ENCODE results near the gene CYP27C1.

CYP27C1 gene

DNA sequence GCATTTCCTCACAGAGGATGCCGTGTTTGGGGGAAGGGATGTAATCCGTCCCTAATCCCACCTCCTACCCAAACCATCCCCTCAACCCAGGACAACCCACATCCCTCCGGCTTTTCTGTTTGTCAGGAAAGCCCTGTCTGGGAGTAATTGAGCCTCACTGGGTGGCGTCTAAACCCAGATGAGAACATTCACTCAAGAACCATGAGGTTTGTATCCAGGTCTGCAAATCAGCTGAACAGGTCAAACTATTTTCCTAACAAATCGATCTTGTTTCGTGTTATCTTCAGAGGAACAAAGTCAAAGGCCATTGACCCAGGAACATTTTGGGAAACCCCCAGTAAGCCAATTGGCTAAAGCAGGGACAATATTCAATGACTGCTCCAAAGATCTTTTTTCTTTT, 25.7 kb downstream of the CYP27C1 start:
- FAIRE-seq (no peak), DNase-seq (ENCODE audit: low spot score) (no peak)

DNA sequence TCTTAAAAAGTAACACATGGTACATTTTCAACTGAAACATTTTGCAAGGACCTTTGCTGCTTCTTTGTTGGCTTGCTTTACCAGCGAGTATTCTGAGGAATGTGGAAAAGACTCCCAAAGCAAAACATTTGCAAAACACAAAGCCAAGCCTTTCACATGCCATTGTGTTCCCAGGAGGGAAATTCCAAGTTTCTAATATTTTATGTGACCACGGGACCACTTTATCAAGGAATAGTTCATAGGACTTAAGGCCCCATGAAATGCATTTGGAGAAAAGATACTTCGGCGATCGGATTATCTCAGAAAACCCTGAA, 26.2 kb downstream of the CYP27C1 start:
- FAIRE-seq (no peak), DNase-seq (ENCODE audit: low spot score) (no peak)

DNA sequence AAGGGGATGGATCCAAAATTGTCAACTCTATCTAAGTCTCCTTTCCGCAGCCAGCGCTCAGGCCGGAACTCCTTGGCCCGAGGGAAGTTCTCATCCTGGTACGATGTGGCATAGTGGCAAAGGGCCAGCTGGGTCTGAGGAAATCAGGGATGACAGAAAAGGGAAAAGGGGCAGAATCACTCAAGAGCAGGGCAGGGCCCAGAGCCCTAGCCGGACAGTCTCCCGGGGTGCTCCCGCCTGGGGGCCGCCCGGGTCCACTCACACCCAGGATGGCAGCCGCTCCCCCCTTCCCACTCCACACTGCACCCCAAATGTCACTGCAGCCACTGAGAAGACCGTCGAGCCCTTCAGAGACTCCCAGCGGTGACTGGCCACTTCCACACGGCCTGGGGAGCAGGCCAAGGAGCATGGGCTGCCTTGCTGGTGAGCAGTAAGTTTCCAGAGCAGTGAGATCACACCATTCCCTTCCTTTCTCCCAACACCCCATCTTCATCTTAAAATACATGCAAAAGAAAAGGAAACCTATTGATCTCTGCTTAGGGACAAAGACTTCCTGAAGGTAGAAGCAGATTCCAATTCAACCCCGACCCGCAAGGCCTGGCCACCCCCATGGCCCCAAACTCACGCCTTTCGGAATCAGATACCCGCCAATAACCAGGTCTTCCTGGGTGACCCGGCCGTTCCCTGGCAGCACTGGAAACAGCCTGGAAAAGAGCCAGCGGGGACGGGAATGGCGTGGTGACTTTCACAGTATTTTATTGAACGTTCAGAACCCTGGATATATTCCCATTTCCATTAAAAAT, 26.7 kb downstream of the CYP27C1 start:
- FAIRE-seq, result no peak

DNA sequence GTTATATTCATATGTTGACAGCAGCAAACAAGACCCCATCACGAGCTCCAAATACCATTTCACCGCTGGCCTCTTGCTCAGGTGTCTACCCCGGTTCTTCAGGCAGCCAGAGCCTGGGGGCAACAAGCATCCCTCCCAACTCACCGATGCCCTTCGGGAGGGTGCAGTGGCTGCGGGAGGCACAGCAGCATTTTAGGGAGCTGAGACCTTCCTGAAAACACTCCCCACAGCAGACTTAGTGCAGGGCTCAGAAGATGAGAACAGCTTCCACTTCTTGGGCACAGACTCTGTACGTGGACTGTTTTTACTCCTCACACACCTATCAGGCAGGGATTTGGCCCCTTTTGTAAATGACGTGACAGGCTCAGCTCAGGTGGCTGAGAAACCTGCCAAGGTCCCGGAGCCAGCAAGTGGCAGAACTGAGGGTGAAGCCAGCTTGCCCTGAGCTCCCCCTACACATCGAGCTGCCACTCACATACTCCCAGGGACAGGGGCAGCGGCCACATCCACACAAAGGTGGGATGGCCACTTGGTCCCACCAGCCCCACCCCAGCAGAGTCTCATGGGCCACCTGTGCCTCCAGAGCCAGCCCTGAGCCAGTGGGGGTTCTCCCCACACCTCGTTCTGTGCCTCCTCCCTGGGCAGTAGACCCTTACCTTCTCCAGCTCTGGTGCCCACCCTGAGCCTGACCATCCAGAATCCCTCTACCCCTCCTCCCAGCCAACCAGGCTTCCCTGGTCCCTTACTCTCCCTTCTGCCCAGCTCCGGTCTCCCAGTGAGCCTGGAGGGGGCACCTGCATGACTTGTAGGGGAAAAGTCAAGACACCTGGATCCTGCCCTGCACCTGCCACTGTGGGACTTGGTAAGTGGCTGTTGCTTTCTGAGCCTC, 28.5 kb downstream of the CYP27C1 start:
- no peak for FAIRE-seq
- no peak for DNase-seq (ENCODE audit: low spot score)

More for the DNA sequence above, 26.7 kb downstream of the CYP27C1 start:
- DNase-seq (ENCODE audit: low spot score), result no peak

DNA sequence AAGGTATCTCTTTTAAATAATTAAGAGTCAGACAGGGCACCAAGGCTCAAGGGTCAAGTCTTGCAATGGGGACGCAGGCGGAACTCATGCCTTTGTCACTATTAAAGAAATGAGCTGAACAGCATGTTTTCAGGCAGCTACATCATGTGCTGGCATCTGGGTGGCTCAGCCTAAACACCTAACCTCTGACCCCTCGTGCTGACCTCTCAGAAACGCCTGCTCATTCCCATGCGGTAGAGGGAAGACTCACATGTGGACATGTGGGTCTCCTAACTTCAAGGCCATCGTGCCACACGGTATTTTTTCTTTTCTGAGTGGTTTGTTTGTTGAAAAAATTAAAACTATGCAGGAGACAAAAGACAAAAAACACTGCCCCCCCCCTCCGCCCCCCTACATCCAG, 31.3 kb downstream of the CYP27C1 start:
- DNase-seq (ENCODE audit: low spot score) (no peak), FAIRE-seq (no peak)

DNA sequence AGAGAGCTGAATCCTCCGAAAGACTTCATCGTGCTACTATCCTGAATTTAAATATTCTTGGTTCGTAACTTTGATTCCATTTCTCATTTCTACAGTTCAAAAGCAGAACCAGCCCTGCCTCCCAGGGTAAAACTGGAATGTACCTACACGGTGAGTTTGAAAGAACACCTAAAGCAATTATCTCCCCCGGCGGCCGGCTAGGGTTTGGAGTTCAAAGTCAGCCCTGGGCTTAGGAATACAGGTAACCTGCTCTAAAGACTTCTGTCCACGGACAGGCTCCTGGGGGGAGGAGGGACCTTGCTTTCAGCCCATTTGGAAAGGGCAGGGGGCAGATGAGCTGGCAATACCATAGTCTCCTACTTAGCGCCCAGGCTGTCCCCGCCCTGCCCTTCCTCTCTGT, 32.3 kb downstream of the CYP27C1 start:
- DNase-seq (ENCODE audit: low spot score) (no peak), FAIRE-seq (no peak)

DNA sequence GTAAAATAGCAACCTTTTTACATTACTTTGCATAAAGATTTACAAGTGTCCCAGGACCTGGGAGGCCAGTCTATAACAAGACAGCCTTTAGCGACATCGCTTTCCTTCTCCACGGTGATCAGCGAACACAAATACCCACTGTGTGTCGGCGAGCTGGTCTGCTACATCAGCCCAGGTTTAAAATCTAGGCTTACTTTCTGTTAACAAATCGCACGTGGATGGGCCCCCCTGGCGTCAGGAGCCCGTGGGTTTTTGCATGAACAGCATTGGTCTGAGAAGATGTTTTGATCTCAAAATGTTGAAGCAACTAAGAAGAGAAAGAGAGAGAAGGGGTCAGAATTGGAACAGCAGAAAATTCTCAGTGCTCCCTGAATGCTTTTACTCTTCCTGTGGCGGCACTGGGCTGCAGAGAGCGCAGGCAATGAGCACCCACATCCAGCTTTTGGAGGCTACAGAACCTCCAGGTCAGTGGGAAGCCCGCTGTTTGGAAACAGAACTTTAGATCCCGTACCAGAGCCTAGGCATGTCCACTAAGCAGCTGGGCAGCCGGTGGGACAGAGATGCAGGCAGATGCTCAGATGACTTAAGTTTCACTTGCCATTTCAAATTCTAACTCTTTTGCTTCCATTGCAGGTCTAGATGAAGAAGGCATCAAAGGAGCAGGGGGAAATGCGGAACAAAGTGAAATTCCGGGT, 32.9 kb downstream of the CYP27C1 start:
- DNase-seq (ENCODE audit: low spot score) (no peak), FAIRE-seq (no peak)

DNA sequence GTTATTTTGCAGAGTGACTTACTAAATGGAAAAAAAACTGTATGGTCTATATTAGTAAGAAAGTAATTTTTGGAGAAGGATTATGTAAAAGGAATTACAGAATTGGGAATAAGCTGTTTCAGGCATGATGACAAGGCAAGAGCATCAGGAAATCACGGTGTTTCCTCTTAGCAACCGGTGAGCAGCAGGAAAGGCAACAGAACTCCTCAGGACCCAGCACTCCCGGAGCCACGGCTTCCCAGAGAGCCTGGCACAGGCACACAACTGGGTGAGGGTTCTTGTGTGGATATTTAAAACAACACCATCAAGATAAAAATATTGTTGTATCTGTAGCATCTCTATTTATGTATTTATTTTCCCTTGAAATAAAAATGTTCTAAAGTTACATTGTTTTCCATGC, 34.4 kb downstream of the CYP27C1 start:
- FAIRE-seq (no peak), DNase-seq (ENCODE audit: low spot score) (no peak)

DNA sequence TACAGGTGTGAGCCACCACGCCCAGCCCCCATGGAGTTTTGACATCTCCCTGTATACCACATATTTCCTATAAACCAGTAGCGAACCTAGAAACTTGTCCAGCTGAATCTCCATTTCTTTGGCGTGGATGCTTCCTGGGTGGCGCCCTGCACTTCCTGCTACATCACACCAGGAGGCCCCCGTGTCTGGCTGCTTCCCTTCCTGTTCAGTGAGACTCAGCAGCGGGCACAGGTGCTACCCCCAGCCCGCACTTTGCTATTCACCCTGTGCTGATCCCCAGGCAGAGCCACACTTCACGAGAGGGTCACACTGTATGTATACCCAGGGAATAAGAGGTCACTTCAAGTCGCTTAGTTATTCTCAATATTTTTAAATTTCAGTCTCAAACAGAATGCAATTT, 35.0 kb downstream of the CYP27C1 start:
- DNase-seq (ENCODE audit: low spot score), result no peak
- no peak for FAIRE-seq

DNA sequence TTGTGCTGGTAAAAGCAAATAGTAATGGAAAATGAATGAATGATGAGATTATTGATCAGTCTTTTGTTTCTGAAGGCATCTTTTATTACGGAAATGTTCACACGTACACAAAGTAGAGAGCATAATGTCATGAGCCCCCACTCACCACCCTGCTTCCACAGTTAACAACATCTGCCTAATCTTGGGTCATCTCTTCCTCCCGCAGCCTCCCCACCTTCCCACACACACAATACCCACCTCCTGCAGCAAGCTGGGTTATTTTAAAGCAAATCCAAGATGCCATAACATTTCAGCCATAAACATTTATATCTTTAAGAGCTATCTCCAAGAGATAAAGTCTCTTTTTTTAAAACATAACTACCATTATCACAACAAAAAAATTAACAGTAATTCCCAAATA, 36.3 kb downstream of the CYP27C1 start:
- FAIRE-seq, result no peak
- no peak for DNase-seq (ENCODE audit: low spot score)

DNA sequence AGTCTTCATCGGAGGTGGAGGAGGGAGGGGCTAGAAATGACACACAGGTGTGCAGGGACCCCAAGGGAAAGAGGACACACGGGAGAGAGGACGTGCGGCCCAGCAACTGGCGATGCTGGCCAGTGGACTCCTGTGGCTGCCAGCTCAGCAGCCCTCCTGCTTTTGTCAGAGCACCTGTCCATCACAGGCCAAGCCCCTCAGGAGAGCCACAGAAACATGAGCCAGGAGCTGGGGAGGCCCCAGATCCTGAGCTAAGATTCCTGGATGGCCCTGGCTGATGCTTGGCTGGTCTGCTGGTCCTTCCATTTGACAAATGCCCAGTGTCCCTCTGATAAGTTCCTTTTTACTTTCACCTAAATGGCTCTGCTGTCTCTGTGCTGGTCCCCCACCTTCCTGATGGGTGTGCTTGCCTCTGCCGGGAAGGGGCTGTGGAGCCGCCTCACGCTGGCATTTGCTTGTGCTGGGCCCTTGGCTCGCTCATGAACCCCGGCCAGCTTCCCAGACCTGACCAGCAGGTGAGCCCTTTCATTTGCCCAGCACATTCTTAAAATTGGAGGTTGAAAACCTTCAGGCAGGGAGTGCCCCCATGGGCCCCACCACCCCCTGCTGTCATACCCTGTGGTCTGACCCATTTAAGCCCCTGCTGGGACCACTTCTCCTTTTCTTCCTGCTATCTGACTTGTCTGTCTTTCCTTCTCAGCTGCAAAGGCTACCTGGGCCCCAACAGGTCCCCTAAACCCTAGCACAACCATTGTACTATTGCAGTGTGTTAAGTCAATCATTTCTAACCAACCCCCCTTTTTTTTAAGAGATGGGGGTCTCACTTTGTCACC, 37.3 kb downstream of the CYP27C1 start:
- no peak for DNase-seq (ENCODE audit: low spot score)
- FAIRE-seq, result no peak

DNA sequence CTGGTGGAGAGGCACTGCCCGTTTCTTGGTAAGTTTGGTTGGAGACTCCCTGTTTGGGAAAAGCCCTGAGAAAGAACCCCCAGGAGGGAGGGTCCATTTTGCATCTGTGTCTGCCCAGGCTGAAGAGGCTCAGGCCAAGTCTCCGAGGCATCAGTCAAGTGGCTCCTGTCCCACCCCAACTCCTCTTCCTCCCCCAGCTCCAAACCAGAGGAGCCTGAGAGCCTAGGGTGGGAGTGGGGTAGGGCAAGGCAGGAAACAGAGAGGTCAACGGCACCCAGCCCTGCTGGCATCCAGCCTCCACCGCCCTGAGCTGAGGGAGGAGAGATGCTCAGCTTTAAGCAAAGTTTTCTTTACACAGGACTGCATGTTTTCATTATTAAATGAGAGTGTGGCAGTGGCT, 38.2 kb downstream of the CYP27C1 start:
- no peak for FAIRE-seq
- no peak for DNase-seq (ENCODE audit: low spot score)

DNA sequence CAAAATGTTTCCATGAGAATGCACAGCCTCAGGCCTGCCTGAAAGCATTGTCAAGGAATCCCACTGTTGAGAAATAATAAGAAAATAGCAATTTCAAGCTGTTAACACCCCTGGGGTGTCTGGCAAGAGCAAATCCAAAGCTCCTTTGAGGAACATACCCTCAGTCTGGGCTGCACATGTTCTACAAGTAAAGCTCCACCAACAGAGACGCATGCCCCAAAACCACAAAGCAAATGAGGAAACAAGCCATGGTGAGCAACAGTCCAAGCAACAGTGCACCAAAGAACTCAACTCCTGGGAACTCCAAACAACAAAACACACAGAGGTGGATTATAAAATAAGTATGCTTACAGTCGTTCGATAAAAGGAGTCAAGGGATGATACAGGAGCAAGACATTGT, 40.3 kb downstream of the CYP27C1 start:
- DNase-seq (ENCODE audit: low spot score) (no peak), FAIRE-seq (no peak)

DNA sequence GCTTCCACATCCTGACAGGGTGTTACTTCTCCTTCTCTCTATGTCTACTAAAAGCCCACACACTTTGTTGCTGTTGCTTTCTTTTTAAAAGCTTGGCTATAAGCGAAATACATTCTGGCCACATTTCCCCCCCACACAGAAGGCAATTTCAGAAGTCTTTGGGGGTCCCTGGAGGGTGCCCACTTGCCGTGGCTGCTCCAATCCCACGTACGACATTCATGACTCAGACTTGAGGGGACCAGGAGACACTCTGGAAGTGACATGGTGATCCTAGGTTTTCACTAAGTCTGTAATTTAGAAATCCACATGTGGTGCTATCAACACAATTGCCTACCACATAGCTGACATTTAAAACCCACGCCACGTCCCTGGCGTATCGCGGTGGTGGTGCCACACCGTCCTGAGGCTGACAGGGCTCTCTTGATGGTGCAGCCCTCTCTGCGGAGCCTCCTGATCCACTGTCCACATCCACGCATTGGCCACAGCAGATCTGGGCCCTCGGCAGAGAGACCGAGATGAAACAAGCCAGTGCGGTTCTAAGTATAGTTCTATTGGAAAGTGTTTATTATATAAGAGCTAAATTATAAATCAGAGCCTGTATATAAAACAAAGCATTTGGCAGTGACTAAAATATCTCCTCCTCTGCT, 42.4 kb downstream of the CYP27C1 start:
- FAIRE-seq, result no peak
- no peak for DNase-seq (ENCODE audit: low spot score)

DNA sequence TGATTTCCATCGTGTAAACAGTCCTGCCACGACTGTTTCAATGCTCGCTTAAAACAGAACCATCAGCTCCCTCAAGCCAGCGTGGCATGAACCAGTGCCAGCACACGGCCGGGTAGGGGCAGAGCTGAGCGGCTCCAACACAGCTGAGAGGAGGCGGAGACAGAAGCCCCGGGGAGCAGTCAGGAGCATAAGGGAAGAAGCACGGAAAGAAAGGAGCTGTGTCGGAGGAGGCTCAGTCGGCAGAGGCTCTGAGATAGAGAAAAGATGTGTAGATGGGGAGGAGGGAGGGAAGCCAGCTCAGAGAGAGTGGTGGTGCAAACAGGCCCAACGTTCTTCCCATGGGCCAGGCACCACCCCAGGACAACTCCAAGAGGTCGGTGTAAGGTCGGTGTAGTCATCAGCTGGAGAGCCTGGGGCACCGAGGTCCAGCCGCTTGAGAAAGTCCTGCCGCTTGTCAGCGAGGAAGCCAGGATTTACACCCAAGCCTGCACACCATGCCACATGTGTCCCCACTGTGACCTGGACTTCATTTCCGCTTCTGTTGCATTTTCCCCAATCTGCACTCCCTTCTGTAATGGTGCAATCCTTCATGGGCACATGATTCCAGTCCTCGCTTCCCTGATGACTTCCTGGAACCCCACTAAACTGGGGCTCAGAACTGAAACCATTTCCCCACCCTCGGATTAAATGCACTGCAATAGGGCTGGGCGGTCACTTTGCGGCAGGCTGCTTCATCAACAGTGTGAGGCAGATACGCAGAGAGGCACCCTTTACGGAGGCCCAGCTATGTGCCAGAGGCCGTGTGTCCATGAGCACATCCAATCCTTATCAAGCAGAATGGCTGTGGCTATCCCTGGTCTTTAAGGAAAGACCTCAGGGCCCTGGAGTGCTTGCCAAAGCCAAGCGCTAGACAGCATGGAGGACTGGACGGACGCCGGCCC, 43.5 kb downstream of the CYP27C1 start:
- no peak for FAIRE-seq
- no peak for DNase-seq (ENCODE audit: low spot score)

DNA sequence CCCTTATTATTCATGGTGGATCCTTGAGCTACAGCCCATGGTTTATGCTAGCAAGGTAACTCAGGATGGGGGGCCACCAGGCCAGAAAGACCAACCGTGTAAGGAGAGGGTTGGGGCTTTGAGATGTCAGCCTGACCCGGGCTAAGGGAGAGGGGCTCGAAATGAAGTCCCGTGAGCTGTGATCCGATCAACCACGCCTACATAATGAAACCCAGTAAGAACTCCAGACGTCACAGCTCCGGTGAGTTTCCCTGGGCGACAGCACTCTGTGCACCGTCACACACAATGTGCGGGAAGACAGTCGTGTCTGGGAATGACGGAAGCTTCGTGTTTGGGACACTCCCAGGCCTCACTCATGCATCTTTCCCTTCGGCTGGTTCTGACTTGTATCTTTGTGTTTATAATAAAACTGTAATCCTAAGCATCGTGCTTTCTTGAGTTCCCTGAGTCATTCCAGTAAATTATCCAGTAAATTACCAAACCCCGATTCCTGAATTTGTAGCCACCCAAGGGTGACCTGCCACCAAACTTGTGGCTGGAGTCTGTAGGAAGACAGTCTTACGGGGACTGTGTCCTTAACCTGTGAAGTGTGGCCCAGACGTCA, 44.2 kb downstream of the CYP27C1 start:
- DNase-seq (ENCODE audit: low spot score) (no peak), FAIRE-seq (no peak)

DNA sequence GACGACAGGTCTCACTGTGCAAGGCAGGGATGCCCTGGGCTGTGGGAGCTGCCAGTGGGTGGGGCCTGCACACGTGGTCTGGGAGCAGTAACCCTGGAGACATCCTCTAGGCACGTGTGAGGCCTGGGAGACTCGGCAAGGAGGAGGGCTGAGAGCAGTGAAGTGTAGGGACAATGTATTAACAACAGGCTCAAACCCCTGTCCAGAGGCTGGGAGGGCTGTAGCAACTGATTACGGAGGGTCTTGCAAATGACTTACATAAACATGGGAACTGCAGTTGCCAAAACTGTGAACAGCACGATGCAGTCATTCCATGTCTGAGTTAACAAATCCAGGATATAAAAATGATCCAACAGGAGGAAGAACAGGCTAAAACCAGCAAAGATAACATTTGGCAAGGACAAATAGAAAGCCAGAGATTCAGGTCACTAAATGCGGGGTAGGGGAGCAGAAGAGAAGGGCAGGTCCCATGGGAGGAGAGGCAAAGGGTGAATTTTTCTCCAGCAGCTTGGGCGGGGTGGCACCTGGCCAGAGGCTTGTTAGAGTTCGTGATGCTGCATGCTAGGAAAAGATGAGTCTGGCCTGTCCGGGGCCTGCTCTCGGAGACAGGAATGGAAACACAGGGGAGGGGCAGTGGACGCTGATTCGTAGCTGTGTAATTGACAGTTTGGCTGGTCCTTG, 44.9 kb downstream of the CYP27C1 start:
- peak; percentile 59 for DNase-seq (ENCODE audit: low spot score)
- no peak for FAIRE-seq

DNA sequence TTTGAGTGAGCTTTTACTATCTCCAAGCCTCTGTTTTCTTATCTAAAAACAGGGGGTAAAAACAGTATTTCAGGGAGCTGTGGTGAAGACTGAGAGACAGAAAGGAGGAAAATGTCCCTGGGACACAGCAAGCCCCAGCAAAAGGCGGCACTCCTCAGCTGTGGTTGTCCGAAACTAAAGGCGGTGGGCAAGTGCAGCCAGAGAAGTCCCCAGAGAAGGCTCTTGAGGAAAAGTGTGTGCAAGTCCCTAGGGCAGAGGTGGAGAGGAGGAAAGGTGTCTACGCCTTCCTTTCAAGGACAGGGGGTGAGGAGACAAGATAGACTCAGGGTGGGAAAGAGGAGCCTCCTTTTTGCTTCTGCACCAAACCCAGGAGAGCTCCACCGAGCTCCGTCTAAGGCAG, 45.5 kb downstream of the CYP27C1 start:
- no peak for FAIRE-seq
- DNase-seq (ENCODE audit: low spot score), result no peak

DNA sequence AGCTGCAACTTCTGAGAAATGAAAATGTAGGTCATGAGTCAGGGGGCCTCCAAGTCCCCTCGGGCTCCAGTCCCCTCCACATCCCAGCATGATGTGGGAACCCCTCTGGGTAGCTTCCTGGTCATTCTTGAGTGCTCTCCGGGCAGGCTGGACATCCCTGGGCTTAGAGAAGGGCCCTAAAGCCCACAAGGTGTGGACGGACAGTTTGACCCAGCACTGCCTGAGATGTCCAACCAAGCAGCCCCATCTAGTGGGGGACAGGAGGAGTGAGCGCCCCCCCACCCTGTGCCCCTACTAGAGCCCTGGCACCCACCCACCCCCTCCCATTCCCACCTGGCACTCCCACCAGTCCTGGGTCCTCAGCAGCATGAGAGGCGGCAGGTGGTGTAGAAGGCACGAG, 46.0 kb downstream of the CYP27C1 start:
- DNase-seq (ENCODE audit: low spot score), result no peak
- no peak for FAIRE-seq
